Loucy (cell line): Measurements from ENCODE around the gene LMTK3.

Experiments
- H2AFZ ChIP-seq: fragments of 200-600 bp; sonication (generic); 2 replicates; pipeline ENCODE4 v1.6.0; 2016; ENCODE audit warnings: antibody characterized with exemption, mild to moderate bottlenecking, low read length, moderate library complexity
- H3F3A ChIP-seq: fragments of 200-600 bp; 2 replicates; pipeline ENCODE4 v1.6.0; 2016; ENCODE audit warnings: antibody characterized with exemption, low read depth, mild to moderate bottlenecking
- H3K27me3 ChIP-seq: fragments of 200-600 bp; sonication (generic); 2 replicates; pipeline ENCODE4 v1.6.1; 2014; ENCODE audit warnings: low read length, mild to moderate bottlenecking; ENCODE audit not compliant: insufficient read depth, poor library complexity, severe bottlenecking
- H3K36me3 ChIP-seq: fragments of 200-600 bp; sonication (generic); 2 replicates; pipeline ENCODE4 v1.6.1; 2016; ENCODE audit warnings: low read length; ENCODE audit not compliant: insufficient read depth
- H3K4me1 ChIP-seq: fragments of 200-600 bp; sonication (generic); 2 replicates; pipeline ENCODE4 v1.5.1; 2014; ENCODE audit warnings: low read length, mild to moderate bottlenecking; ENCODE audit not compliant: insufficient read depth, poor library complexity, severe bottlenecking
- H3K4me2 ChIP-seq: fragments of 200-600 bp; sonication (generic); 2 replicates; pipeline ENCODE4 v1.6.0; 2014; ENCODE audit warnings: antibody characterized with exemption, low read length, low read depth, mild to moderate bottlenecking; ENCODE audit not compliant: poor library complexity, severe bottlenecking
- H3K4me3 ChIP-seq: fragments of 200-600 bp; sonication (generic); 2 replicates; pipeline ENCODE4 v1.5.1; 2014; ENCODE audit warnings: low read length, mild to moderate bottlenecking, mixed read lengths; ENCODE audit not compliant: poor library complexity, severe bottlenecking
- H3K79me2 ChIP-seq: fragments of 200-600 bp; sonication (generic); 2 replicates; pipeline ENCODE4 v1.6.1; 2014; ENCODE audit warnings: low read length; ENCODE audit not compliant: insufficient read depth
- H3K9ac ChIP-seq: fragments of 200-600 bp; sonication (generic); 2 replicates; pipeline ENCODE4 v1.6.0; 2014; ENCODE audit warnings: mild to moderate bottlenecking, low read depth, low read length, moderate library complexity; ENCODE audit not compliant: poor library complexity, severe bottlenecking
- H3K9me2 ChIP-seq: fragments of 200-600 bp; sonication (generic); replicated peaks from 2 replicates; pipeline ENCODE4 v1.6.1; 2016; ENCODE audit warnings: low read depth, low read length, mixed read lengths
- H3K9me3 ChIP-seq: fragments of 200-600 bp; sonication (generic); 2 replicates; pipeline ENCODE4 v1.6.1; 2014; ENCODE audit warnings: mild to moderate bottlenecking, antibody characterized with exemption, low read length, low read depth; ENCODE audit not compliant: insufficient read depth
- H4K20me1 ChIP-seq: fragments of 200-600 bp; sonication (generic); 2 replicates; pipeline ENCODE4 v1.6.0; 2014; ENCODE audit warnings: antibody characterized with exemption, low read length, mild to moderate bottlenecking; ENCODE audit not compliant: insufficient read depth, poor library complexity, severe bottlenecking
- CTCF ChIP-seq: fragments of 200-600 bp; sonication (generic); conservative IDR thresholded peaks from 2 replicates; pipeline ENCODE4 v1.5.1; 2014; ENCODE audit warnings: mild to moderate bottlenecking, antibody characterized with exemption, low read length
- EZH2phosphoT487 ChIP-seq: fragments of 200-600 bp; IDR thresholded peaks from 2 replicates; pipeline ENCODE4 v1.6.1; 2018; ENCODE audit warnings: antibody characterized with exemption, mild to moderate bottlenecking, moderate library complexity, borderline replicate concordance

The LMTK3 gene

GRCh38 chr19:48554385-48555091 is 42.9 kb upstream of the LMTK3 start:
- no peaks in the 10 kb centered on the region for H3K9me2 ChIP-seq
- H2AFZ ChIP-seq, result no peak overlapping the region
- H3K36me3 ChIP-seq, result no peaks in the 10 kb centered on the region
- H4K20me1 ChIP-seq, result no peaks in the 10 kb centered on the region
- H3K4me2 ChIP-seq, result no peak overlapping the region
- TF ChIP-seq EZH2phosphoT487, result no peak
- TF ChIP-seq CTCF, result no peak
- H3K27me3 ChIP-seq, result no peaks in the 10 kb centered on the region
- H3F3A ChIP-seq, result no peaks in the 10 kb centered on the region
- no peaks in the 10 kb centered on the region for H3K4me1 ChIP-seq
- no peak overlapping the region for H3K4me3 ChIP-seq
- no peaks in the 10 kb centered on the region for H3K9me3 ChIP-seq
- H3K9ac ChIP-seq, result no peak overlapping the region
- no peaks in the 10 kb centered on the region for H3K79me2 ChIP-seq

GRCh38 chr19:48553676-48554384 is 42.2 kb upstream of the LMTK3 start:
- no peak for TF ChIP-seq EZH2phosphoT487
- no peak for TF ChIP-seq CTCF
- Histone ChIP-seq H3K9me3 (no peaks in the 10 kb centered on the region), H3K27me3 (no peaks in the 10 kb centered on the region), H3K9ac (no peak overlapping the region), H3K79me2 (no peaks in the 10 kb centered on the region), H4K20me1 (no peaks in the 10 kb centered on the region), H3K4me2 (no peak overlapping the region), H2AFZ (no peak overlapping the region), H3K4me3 (no peak overlapping the region), H3K9me2 (no peaks in the 10 kb centered on the region), H3F3A (no peaks in the 10 kb centered on the region), H3K36me3 (no peaks in the 10 kb centered on the region), H3K4me1 (no peaks in the 10 kb centered on the region)

GRCh38 chr19:48552406-48553322 is 41.0 kb upstream of the LMTK3 start:
- no peaks in the 10 kb centered on the region for H3K9me2 ChIP-seq
- no peaks in the 10 kb centered on the region for H3K79me2 ChIP-seq
- no peak overlapping the region for H3K4me2 ChIP-seq
- no peak overlapping the region for H2AFZ ChIP-seq
- no peaks in the 10 kb centered on the region for H3K4me1 ChIP-seq
- H3K27me3 ChIP-seq, result no peaks in the 10 kb centered on the region
- no peak for TF ChIP-seq EZH2phosphoT487
- no peak for TF ChIP-seq CTCF
- no peak overlapping the region for H3K4me3 ChIP-seq
- H3K36me3 ChIP-seq, result no peaks in the 10 kb centered on the region
- H3F3A ChIP-seq, result no peaks in the 10 kb centered on the region
- no peaks in the 10 kb centered on the region for H4K20me1 ChIP-seq
- no peak overlapping the region for H3K9ac ChIP-seq
- H3K9me3 ChIP-seq, result no peaks in the 10 kb centered on the region
